ENCODE results near the gene ERC1. TPM values are rescaled to one million over a fixed set of nuclear protein-coding genes. Genes with fewer than 3 reads are reported as not detected.

Gene ERC1
- total and polyA plus RNA-seq, 2 of the 4 experiments (the other 2 are of a cell fraction), result 11.6 to 25.6 TPM

DNA sequence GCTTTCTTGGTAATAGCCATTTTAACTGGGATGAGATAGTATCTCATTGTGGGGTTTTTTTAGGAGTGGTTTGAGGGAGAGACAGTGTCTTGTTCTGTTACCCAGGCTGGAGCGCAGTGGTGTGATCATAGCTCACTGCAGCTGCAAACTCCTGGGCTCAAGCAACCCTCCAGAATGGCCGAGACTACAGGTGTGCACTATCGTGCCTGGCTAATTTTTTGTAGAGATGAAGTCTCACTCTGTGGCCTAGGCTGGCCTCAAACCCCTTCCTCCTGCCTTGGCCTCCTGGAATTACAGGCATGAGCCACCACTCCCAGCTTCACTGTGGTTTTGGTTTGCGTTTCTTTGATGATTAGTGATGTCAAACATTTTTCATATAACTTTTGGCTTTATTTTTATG is 293.6 kb downstream of the ERC1 start:
- no TSS peak for BruUV-seq (replicated peaks)
- no CpG with 5 or more reads among the region's 4 CpGs for WGBS, 2 experiments (ENCODE audit: extremely low coverage in 2 of 2, insufficient read length in 1 of 2)
- CTCF ChIA-PET, result no interaction called here

More for the DNA sequence above, 293.6 kb downstream of the ERC1 start:
- dilution Hi-C loops (cut with HindIII; ENCODE audit: low sequenced_read_pairs, unreplicated experiment), result no loop called here
- no peak overlapping the region for H2AK5ac ChIP-seq (ENCODE audit: low read depth, low read length)
- no peak overlapping the region for H3K56ac ChIP-seq (ENCODE audit: extremely low read depth, insufficient read depth, low read length)
- no peaks in the 10 kb centered on the region for H3K27me3 ChIP-seq (ENCODE audit: control insufficient read depth, insufficient read depth, low read length)
- no peak overlapping the region for H4K5ac ChIP-seq (ENCODE audit: low read depth, low read length)
- H3K9me1 ChIP-seq (ENCODE audit: insufficient read depth, low read length), result no peaks in the 10 kb centered on the region
- no peak overlapping the region for H3K9ac ChIP-seq (ENCODE audit: low read depth, low read length)
- no peaks in the 10 kb centered on the region for H3K36me3 ChIP-seq (ENCODE audit: control insufficient read depth, insufficient read depth, low read length)
- no peaks in the 10 kb centered on the region for H3K9me3 ChIP-seq (ENCODE audit: control insufficient read depth, insufficient read depth, low read length)
- peaks cover 4% of the 10 kb centered on the region for H3K4me1 ChIP-seq (ENCODE audit: control insufficient read depth, insufficient read depth, low read length)
- H3K4me3 ChIP-seq (ENCODE audit: insufficient read depth, low read depth, low read length), result no peak overlapping the region
- no peak overlapping the region for H3K23ac ChIP-seq (ENCODE audit: low read depth, low read length)
- POLR2A ChIA-PET (ENCODE audit: unreplicated experiment), result no interaction called here
- no peak overlapping the region for H3K4ac ChIP-seq (ENCODE audit: low read depth, low read length)
- no peak overlapping the region for H3K18ac ChIP-seq (ENCODE audit: low read depth, low read length)
- H4K91ac ChIP-seq (ENCODE audit: insufficient read depth, low read depth, low read length), result no peak overlapping the region
- peaks cover 3 to 11% of the 10 kb centered on the region in 2 experiments; a peak in 1 of 4 replicates for H3K79me1 ChIP-seq (ENCODE audit: low read depth in 1 of 2, low read length in 2 of 2)
- no peak for DNase-seq
- H3K4me2 ChIP-seq (ENCODE audit: low read depth, low read length), result no peak overlapping the region
- H4K8ac ChIP-seq (ENCODE audit: low read depth in 2 of 2, low read length in 2 of 2), result no peak overlapping the region
- in situ Hi-C loops (cut with MboI; ENCODE audit: low sequenced_read_pairs), result no loop called here
- no peaks in the 10 kb centered on the region for H4K20me1 ChIP-seq (ENCODE audit: insufficient read depth, low read length)
- H2AK9ac ChIP-seq (replicated peaks; ENCODE audit: low read depth, low read length, poor library complexity), result no peak overlapping the region
- no peak overlapping the region for H2BK20ac ChIP-seq (ENCODE audit: low read depth, low read length)
- no peak overlapping the region for H2BK15ac ChIP-seq (ENCODE audit: low read depth, low read length)
- no peak overlapping the region for H3K14ac ChIP-seq (replicated peaks; ENCODE audit: low read depth, low read length)
- ATAC-seq (ENCODE audit: low read depth), result no peak
- H3K27ac ChIP-seq (ENCODE audit: insufficient read depth, low read length), result no peak overlapping the region
- H2BK120ac ChIP-seq (ENCODE audit: low read depth, low read length), result no peak overlapping the region
- H2BK5ac ChIP-seq (ENCODE audit: low read depth, low read length, poor library complexity, severe bottlenecking), result no peak overlapping the region
- H2AFZ ChIP-seq (replicated peaks; ENCODE audit: low read length, poor library complexity), result no peak overlapping the region
- TF ChIP-seq NFE2L2 (IDR thresholded peaks at IDR 0.05; ENCODE audit: low read depth, low read length) (no peak), MAFK (IDR thresholded peaks at IDR 0.05; ENCODE audit: low read depth, low read length) (no peak)
- intact Hi-C loops (cut with micrococcal nuclease), result loop anchor here (5.0 kb wide), 1 partner anchor 33 kb away; no protein-coding TSS in a partner anchor
